IPS-18c (cell line): ENCODE results near the gene TOLLIP.
"Not testable (repeated sequence)": the region's sequence is repeated elsewhere in the genome, so short reads cannot be mapped to it uniquely, and the experiment has no call there.

Experiments
- H3K4me3 ChIP-seq: 2 replicates; pipeline ENCODE4 v1.7.0; 2013; ENCODE audit warnings: low read depth, mild to moderate bottlenecking, low read length, moderate library complexity; ENCODE audit not compliant: insufficient read depth
- H3K9me3 ChIP-seq: one replicate; pipeline ENCODE4 v1.6.1; 2013; ENCODE audit warnings: mild to moderate bottlenecking, low read length, moderate library complexity; ENCODE audit not compliant: control insufficient read depth, insufficient read depth

The TOLLIP gene

DNA sequence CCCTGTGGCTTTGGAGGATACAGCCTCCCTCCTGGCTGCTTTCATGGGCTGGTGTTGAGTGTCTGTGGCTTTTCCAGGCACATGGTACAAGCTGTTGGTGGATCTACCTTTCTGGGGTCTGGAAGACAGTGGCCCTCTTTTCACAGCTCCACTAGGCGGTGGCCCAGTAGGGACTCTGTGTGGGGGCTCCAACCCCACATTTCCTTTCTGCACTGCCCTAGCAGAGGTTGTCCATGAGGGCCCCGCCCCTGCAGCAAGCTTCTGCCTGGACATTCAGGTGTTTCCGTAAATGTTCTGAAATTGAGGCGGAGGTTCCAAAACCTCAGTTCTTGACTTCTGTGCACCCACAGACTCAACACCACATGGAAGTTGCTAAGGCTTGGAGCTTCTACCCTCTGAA is 44.0 kb downstream of the TOLLIP start:
- not testable (repeated sequence) for H3K4me3 ChIP-seq, H3K9me3 ChIP-seq

DNA sequence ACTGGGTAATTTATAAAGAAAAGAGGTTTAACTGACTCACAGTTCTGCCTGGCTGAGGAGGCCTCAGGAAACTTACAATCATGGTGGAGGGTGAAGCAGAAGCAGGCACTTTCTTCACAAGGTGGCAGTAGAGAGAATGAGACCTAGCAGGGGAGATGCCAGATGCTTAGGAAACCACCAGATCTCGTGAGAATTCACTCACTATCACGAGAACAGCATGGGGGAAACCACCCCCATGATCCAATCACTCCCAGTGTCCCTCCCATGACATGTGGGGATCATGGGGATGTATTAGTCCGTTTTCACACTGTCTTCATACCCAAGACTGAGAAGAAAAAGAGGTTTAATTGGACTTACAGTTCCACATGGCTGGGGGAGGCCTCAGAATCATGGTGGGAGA is 45.0 kb downstream of the TOLLIP start:
- not testable (repeated sequence) for H3K9me3 ChIP-seq, H3K4me3 ChIP-seq

DNA sequence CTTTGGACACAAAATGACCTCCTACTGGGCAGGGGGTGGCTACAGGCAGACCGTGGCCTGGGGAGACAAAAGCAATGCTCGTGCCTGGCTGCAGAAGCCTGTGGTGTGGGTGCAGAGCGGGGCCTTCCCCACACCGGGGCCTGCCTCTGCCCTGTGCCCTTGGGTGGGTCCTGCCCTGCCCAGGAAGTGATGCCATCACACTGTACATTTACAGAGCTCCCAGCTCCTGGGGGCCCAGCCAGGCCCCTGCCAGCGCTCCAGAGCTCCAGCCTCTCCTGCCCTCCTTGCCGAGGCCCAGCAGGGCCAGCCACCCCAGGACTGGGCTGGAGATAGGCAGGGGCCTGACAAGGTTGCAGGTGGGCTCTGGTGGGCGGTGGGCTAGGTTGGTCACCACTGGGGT is 46.4 kb downstream of the TOLLIP start:
- H3K4me3 ChIP-seq, result peak overlapping the region; percentile 20
- H3K9me3 ChIP-seq, result peaks cover 5% of the 10 kb centered on the region

DNA sequence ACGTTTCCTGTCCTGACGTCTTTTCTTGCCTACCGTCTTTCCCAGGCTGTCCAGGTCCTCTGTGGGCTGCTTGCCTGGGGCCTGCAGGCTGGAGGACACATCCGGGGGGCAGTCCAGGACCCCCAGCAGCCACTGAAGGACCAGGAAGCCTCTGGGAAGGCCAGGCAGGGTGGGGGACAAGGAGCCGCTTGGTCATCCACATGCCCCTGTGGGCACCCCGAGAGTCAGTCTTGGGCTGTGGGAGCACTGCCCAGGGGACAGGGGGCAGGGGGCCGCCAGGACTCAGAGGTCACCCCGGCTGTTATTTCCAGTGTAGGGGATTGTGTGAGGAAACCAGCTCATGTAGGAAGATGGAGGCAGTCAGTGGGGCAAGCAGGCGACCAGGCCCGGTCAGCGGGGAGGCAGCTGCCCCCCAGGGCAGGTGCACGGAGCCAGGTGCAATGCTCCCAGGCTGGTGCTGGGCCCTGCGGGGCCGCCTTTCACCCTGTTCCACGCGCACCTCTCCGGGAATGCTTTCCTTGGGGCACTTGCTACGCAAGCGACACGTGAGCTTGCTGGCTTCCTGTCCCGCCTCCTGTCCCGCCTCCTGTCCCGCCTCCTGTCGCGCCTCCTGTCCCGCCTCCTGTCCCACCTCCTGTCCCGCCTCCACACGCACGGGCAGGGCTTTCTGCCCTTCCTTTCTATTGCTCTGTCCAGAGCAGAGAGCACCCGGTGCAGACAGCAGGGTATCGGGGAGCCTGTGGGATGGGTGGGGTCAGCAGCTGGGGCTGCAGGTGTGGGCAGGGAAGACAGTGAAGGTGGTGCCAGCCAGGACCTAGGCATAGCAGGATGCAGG is 47.0 kb downstream of the TOLLIP start:
- Histone ChIP-seq H3K4me3 (peak overlapping the region; percentile 55), H3K9me3 (peaks cover 5% of the 10 kb centered on the region)

DNA sequence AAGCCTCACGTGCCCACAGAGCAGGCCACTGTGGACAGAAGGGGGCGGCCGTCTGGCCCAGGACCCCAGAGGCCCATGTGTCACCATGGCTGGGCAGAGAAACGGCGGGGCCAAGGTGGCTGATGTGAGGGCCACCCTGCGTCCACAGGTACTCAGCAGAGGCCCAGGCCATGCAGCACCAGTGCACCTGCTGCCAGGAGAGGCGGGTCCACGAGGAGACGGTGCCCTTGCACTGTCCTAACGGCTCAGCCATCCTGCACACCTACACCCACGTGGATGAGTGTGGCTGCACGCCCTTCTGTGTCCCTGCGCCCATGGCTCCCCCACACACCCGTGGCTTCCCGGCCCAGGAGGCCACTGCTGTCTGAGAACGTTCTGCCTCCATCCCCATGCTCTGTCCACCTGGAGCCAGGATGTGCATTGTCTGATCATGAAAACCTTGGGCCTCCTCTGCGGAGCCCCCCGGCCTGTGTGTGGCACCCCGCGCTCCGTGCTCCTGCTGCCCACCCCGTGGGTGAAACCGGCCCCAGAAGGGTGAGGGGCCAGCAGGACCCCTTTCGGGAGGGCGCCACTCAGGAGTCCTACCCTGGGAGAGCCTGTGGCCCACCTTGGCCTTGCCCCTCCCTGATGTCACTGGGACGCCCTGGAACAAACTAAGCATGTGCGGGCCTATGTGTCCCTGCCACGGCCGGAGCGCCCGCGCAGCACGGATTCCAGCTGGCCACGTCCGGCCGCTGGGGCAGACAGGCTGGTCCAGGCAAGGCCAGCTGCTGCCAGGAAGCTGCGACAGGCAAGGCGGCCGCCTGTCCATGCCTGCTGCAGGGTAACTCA is 48.0 kb downstream of the TOLLIP start:
- Histone ChIP-seq H3K4me3 (no peak overlapping the region), H3K9me3 (peaks cover 5% of the 10 kb centered on the region)

DNA sequence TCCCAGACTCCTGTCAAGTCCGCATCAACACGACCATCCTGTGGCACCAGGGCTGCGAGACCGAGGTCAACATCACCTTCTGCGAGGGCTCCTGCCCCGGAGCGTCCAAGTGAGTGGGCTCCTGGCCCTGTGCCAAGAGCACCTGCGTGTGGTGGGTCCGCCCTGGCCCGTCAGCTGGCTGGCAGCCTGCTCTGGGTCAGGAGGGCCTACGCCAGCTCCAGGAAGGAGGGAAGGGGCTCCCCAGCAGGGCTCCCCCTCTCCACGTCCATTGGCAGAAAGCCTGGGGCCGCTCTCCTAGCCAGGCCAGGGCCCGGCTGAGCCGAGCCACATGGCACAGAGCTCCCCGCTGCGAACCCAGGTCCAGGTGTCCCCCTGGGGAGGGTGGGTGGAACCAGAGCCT is 48.8 kb downstream of the TOLLIP start:
- no peak overlapping the region for H3K4me3 ChIP-seq
- H3K9me3 ChIP-seq, result peaks cover 2% of the 10 kb centered on the region

DNA sequence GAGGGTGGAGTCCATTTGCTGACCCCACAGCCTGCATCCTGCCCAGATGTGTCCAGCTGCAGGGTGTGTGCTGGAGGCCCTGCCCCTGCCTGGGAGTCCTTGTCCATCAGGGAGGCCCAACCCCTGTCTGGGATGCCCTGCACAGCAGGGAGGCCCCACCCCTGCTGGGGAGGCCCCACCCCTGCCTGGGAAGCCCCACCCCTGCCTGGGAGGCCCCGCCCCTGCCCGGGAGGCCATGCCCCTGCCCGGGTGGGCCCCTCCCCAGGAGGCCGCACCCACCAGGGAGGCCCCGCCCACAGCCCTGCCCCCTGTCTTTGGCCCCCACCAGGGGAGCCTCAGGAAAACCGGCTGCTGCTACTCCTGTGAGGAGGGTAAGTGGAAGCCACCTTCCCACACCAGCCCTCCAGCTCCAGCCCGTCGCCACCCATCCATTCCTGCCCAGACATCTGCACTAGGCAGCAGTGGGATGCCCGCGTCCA is 49.4 kb downstream of the TOLLIP start:
- Histone ChIP-seq H3K9me3 (no peaks in the 10 kb centered on the region), H3K4me3 (no peak overlapping the region)

DNA sequence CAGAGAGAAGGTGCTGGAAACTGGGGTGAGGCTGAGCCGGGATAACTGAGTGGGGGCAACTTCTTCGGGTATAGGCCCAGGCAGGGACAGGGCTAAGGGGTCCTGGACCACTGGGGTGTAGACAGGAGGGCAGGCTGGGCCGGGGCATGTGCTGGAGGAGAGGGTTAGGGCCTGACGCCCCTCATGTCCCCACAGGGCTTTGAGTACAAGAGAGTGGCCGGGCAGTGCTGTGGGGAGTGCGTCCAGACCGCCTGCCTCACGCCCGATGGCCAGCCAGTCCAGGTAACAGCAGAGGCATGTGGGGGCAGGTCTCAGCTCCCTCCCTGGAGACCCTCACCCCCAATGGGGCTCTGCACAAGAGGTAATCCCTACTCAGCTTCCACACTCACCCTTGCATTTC is 49.9 kb downstream of the TOLLIP start:
- Histone ChIP-seq H3K9me3 (no peaks in the 10 kb centered on the region), H3K4me3 (no peak overlapping the region)

DNA sequence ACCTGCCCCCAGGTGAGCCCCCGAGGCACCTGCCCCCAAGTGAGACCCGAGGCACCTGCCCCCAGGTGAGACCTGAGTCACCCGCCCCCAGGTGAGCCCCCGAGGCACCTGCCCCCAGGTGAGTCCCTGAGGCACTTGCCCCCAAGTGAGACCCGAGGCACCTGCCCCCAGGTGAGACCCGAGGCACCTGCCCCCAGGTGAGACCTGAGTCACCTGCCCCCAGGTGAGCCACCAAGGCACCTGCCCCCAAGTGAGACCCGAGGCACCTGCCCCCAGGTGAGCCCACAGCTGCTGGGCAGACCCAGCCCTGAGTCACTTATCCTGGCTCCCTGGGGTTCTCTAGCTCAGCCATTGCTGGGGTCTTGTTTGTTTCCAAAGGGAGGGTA is 50.4 kb downstream of the TOLLIP start:
- H3K9me3 ChIP-seq, result no peaks in the 10 kb centered on the region
- no peak overlapping the region for H3K4me3 ChIP-seq

DNA sequence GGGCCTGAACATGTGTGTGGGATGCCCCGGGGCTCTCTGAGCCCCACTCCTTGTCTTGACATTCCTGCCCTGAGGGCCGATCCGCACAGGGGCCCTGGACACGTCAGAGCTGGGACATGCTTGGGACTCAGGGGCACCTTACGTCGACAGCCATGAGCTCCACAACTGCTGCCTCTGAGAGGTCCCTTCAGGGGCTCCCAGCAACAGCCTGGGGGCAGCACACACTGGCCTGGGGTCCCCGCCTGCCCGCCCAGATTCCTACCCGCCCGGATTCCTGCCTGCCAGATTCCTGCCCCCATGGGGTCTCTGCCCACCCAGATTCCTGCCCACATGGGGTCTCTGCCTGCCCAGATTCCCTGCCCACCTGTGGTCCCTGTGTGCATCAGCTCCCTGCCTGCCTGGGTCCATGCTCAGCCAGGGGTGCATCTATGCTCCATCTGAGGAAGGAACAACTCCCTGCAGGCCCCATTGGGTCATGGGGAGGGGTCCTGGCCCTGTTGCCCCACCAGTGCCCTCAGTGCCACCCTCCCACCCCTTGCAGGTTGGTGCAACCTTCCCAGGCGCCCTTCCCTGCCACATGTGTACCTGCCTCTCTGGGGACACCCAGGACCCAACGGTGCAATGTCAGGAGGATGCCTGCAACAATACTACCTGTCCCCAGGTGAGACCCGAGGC is 50.9 kb downstream of the TOLLIP start:
- Histone ChIP-seq H3K4me3 (no peak overlapping the region), H3K9me3 (no peaks in the 10 kb centered on the region)

DNA sequence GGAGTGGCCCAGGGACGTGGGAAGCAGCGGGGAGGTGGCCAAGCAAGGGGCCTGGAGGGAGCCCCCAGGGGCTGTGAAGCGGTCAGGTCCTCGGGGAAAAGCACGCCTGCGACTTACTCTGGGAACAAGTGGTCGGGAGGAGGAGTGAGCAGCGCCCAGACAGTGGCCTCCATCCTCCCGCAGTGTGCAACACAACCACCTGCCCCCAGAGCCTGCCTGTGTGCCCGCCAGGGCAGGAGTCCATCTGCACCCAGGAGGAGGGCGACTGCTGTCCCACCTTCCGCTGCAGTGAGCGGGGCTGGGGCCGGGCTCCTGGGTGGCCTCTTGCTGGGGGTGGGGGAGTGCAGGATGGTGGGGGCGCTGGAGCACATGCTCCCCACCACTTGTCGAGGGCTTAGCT is 51.5 kb downstream of the TOLLIP start:
- Histone ChIP-seq H3K4me3 (no peak overlapping the region), H3K9me3 (no peaks in the 10 kb centered on the region)

DNA sequence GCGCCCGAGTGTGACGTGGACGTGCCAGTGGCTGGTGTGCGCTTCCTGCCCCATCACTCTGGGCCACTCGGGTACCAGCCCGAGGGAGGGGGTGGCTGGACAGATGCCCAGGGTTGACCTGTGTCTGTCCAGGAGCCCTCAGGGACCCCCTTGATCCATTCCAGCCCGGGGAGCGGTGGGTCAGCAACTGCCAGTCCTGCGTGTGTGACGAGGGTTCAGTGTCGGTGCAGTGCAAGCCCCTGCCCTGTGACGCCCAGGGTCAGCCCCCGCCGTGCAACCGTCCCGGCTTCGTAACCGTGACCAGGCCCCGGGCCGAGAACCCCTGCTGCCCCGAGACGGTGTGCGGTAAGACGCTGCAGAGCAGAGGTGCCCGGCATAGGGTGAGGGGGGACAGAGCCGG is 52.1 kb downstream of the TOLLIP start:
- Histone ChIP-seq H3K4me3 (no peak overlapping the region), H3K9me3 (no peaks in the 10 kb centered on the region)

DNA sequence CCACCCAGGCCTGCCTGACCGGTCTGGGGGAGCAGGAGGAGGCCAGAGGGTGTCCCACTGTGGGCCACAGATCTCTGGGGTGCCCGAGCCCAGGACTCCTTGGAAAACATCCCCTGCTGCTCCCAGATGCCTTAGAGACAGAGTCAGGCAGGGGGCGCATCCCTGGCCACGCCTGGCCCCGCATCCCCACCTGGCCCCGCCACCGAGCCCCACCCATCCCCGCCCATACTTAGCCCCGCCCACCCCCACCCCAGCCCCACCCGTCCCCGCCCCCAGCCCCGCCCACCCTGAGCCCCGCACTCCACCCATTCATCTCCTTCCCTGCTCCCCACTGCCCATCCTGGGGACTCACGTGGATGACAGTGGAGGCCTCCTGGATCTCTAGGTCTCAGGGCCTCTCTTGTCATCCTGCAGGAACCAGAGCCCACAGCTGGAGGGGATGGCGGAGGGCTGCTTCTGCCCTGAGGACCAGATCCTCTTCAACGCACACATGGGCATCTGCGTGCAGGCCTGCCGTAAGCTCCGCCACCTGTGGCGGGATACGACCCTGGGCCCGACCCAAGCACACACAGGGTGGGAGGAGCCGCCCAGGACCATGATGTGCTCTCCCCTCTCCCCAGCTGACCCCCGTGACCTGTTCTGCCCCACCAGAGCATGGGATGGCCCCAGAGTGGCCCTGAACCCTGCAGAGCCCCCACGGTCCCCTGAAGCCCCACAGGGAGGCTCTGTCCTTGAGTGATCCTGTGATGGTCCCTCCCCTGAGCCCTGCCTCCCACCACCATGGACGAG is 53.0 kb downstream of the TOLLIP start:
- H3K9me3 ChIP-seq, result no peaks in the 10 kb centered on the region

DNA sequence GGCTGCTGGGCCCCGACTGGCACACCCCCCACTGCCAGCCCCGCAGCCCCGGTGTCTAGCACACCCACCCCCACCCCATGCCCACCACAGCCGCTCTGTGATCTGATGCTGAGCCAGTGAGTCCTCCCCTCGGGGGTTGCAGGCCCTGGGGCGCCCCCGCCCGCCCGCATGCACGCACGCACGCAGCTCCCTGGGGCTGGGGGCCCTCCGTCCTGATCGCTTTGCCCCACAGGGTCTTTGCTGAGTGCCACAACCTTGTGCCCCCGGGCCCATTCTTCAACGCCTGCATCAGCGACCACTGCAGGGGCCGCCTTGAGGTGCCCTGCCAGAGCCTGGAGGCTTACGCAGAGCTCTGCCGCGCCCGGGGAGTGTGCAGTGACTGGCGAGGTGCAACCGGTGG is 54.3 kb downstream of the TOLLIP start:
- H3K9me3 ChIP-seq, result no peaks in the 10 kb centered on the region

More for the DNA sequence above, 53.0 kb downstream of the TOLLIP start:
- H3K4me3 ChIP-seq, result no peak overlapping the region

DNA sequence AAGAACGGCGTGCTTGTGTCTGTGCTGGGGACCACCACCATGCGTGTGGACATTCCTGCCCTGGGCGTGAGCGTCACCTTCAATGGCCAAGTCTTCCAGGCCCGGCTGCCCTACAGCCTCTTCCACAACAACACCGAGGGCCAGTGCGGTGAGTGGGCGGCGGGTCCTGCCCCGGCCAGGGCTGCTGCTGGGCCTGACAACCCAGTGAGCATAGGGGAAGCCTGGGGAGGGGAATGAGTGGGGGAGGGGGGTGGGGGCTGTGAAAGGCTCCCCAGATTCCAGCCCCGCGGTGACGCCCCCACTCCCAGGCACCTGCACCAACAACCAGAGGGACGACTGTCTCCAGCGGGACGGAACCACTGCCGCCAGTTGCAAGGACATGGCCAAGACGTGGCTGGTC is 54.7 kb downstream of the TOLLIP start:
- no peaks in the 10 kb centered on the region for H3K9me3 ChIP-seq
- no peak overlapping the region for H3K4me3 ChIP-seq

More for the DNA sequence above, 54.3 kb downstream of the TOLLIP start:
- H3K4me3 ChIP-seq, result no peak overlapping the region

DNA sequence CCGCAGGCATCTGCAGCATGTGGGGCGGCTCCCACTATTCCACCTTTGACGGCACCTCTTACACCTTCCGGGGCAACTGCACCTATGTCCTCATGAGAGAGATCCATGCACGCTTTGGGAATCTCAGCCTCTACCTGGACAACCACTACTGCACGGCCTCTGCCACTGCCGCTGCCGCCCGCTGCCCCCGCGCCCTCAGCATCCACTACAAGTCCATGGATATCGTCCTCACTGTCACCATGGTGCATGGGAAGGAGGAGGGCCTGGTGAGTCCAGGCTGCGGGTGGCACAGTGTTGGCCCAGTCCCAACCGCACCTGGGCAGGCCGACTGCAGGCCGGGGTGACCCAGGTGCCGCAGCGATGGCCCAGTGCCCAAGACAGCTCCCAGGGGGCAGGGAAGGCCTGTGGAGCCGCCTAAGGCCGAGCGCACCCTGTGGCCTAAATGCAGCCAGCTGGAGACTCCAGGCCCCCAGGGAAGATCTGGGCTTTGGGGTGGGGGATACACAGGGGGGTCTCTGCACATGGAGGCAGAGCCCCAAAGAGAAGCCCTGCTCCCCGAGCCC is 55.3 kb downstream of the TOLLIP start:
- no peak overlapping the region for H3K4me3 ChIP-seq
- H3K9me3 ChIP-seq, result no peaks in the 10 kb centered on the region

DNA sequence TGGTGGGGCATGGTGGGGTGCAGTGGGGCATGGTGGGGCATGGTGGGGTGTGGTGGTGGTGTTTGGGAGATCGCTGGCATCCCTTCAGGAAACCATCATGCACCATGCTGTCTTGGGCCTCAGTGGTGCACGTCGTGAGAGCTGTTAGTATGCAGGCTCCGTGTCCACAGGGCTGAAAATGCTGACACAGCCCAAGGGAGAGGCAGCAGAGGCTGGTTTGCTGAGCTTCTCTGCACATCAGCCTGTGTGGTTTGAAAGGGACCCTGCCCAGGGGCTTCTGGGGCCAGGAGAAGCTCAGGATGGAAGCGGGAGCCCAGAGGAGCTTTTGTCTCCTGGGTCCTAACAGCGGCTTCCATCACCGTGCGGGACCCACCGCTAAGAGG is 56.3 kb downstream of the TOLLIP start:
- H3K4me3 ChIP-seq, result no peak overlapping the region
- no peaks in the 10 kb centered on the region for H3K9me3 ChIP-seq
